AG04450 (cell line): ENCODE data around the gene TRAF2. TPM values are rescaled to one million over a fixed set of nuclear protein-coding genes. Genes with fewer than 3 reads are reported as not detected.

Source experiments
- CTCF ChIA-PET: fragments of 300-600, 350-600 bp; formaldehyde crosslinking; extraction: SDS; loops from one replicate; lab custom pipeline; 2022; ENCODE audit warnings: antibody characterized with exemption, inconsistent platforms; lab: Charles Lee
- POLR2A ChIA-PET: fragments of 350-600 bp; formaldehyde crosslinking; extraction: SDS; loops from one replicate; lab custom pipeline; 2021; ENCODE audit warnings: antibody characterized with exemption, inconsistent platforms; lab: Yijun Ruan, JAX
- DNase-seq: peaks from one replicate; pipeline ENCODE4 v3.0.0-alpha.2; 2011; ENCODE audit warnings: low read depth, low spot score
- H3K27ac ChIP-seq: one replicate; pipeline ENCODE4 v1.5.1; 2012; ENCODE audit warnings: low read depth, low read length, control low read depth
- H3K27me3 ChIP-seq: one replicate; pipeline ENCODE4 v1.6.0; 2012; ENCODE audit warnings: low read length; ENCODE audit not compliant: control insufficient read depth, insufficient read depth
- H3K4me3 ChIP-seq: 2 replicates; pipeline ENCODE4 v1.5.1; 2011; ENCODE audit warnings: mild to moderate bottlenecking, low read depth, low read length, control low read depth
- H3K9me3 ChIP-seq: 2 replicates; pipeline ENCODE4 v1.5.1; 2012; ENCODE audit warnings: low read length; ENCODE audit not compliant: control insufficient read depth, insufficient read depth
- polyA plus RNA-seq: library from polyadenylated mRNA; depleted of rRNA; stranded (reverse); fragments of >200 nt; gene quantifications from 2 replicates; pipeline ENCODE4 v1.2.3, GENCODE V29; 2011
- TF ChIP-seq, protein P1 (sequence below): IDR thresholded peaks from 2 replicates; pipeline ENCODE4 v1.5.1; 2011; ENCODE audit warnings: low read depth, low read length, control low read depth, inconsistent platforms

The TRAF2 gene
- polyA plus RNA-seq, 1 experiment, result 6.1 TPM

DNA sequence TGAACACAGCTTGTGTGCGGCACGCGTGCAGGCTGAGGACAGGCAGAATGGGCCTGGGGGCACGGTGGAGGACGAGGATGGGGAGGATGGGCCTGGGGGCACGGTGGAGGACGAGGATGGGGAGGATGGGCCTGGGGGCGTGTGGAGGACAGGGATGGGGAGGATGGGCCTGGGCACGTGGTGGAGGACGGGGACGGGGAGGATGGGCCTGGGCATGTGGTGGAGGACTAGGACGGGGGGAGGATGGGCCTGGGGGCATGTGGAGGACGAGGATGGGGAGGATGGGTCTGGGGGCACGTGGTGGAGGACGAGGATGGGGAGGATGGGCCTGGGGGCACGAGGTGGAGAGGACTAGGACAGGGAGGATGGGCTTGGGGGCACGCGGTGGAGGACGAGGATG lies 36.2 kb downstream of the TRAF2 start:
- no peak for DNase-seq
- Histone ChIP-seq H3K9me3 (no peaks in the 10 kb centered on the region; the same call in 1 of the 2 replicates), H3K27me3 (no peaks in the 10 kb centered on the region), H3K27ac (no peak overlapping the region), H3K4me3 (no peak overlapping the region)
- ChIA-PET POLR2A (no interaction called here), CTCF (no interaction called here)
- TF ChIP-seq, protein P1, sequence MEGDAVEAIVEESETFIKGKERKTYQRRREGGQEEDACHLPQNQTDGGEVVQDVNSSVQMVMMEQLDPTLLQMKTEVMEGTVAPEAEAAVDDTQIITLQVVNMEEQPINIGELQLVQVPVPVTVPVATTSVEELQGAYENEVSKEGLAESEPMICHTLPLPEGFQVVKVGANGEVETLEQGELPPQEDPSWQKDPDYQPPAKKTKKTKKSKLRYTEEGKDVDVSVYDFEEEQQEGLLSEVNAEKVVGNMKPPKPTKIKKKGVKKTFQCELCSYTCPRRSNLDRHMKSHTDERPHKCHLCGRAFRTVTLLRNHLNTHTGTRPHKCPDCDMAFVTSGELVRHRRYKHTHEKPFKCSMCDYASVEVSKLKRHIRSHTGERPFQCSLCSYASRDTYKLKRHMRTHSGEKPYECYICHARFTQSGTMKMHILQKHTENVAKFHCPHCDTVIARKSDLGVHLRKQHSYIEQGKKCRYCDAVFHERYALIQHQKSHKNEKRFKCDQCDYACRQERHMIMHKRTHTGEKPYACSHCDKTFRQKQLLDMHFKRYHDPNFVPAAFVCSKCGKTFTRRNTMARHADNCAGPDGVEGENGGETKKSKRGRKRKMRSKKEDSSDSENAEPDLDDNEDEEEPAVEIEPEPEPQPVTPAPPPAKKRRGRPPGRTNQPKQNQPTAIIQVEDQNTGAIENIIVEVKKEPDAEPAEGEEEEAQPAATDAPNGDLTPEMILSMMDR, result no peak

DNA sequence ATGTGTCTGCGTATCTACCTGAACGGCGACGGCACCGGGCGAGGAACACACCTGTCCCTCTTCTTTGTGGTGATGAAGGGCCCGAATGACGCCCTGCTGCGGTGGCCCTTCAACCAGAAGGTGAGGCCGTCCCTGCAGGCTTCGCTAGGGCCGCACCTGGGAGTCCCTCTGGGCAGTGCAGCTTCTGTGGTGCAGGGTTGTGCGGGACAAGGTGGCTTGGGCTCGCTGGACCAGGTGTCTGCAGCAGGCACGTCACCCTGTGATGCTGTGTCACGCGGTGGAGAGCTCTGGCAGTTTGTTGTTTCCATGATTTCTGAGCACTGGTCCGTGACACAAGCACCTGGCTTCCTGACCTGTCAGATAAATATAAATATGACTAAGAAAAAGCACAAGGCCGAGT lies 37.6 kb downstream of the TRAF2 start:
- DNase-seq, result no peak
- TF ChIP-seq, protein P1, result no peak
- H3K9me3 ChIP-seq, result no peaks in the 10 kb centered on the region; the same call in 1 of the 2 replicates
- H3K27ac ChIP-seq, result no peak overlapping the region
- no peaks in the 10 kb centered on the region for H3K27me3 ChIP-seq
- ChIA-PET POLR2A (no interaction called here), CTCF (no interaction called here)
- no peak overlapping the region for H3K4me3 ChIP-seq

DNA sequence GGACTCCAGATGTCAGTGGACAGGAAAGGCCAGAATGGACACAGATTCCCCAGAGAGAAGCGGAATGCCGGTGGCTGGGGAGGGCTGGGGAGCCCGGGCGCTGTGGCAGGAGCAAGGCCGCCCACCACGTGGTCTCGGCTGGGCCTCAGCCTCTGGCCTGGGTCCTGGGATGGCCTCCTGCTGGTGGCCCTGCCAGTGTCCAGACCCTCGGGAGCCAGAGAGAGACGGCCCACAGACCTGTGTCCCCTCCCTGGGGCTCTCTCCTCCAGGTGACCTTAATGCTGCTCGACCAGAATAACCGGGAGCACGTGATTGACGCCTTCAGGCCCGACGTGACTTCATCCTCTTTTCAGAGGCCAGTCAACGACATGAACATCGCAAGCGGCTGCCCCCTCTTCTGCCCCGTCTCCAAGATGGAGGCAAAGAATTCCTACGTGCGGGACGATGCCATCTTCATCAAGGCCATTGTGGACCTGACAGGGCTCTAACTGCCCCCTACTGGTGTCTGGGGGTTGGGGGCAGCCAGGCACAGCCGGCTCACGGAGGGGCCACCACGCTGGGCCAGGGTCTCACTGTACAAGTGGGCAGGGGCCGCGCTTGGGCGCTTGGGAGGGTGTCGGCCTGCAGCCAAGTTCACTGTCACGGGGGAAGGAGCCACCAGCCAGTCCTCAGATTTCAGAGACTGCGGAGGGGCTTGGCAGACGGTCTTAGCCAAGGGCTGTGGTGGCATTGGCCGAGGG lies 39.3 kb downstream of the TRAF2 start:
- DNase-seq, result no peak
- POLR2A ChIA-PET, result interaction anchor here (0.5 kb wide), 1 partner anchor 103 kb away, joined by 5 read pairs; no protein-coding TSS in a partner anchor
- H3K4me3 ChIP-seq, result no peak overlapping the region
- H3K27me3 ChIP-seq, result no peaks in the 10 kb centered on the region
- TF ChIP-seq, protein P1, result no peak
- no peak overlapping the region for H3K27ac ChIP-seq
- H3K9me3 ChIP-seq, result no peaks in the 10 kb centered on the region; the same call in 1 of the 2 replicates
- CTCF ChIA-PET, result interaction anchor here (1.4 kb wide), 1 partner anchor 138 kb away, joined by 3 read pairs; no protein-coding TSS in a partner anchor

DNA sequence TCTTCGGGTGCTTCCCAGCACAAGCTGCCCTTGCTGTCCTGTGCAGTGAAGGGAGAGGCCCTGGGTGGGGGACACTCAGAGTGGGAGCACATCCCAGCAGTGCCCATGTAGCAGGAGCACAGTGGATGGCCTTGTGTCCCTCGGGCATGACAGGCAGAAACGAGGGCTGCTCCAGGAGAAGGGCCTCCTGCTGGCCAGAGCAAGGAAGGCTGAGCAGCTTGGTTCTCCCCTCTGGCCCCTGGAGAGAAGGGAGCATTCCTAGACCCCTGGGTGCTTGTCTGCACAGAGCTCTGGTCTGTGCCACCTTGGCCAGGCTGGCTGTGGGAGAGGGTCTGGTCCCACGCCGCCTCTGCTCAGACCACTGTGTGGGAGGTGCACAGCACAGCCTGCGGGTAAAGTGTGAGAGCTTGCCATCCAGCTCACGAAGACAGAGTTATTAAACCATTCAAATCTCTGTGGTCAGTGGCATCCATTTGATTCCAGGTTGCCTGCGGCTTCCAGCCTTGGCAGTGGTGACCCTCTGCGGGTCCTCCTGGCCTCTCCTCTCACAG lies 39.9 kb downstream of the TRAF2 start:
- DNase-seq, result no peak
- POLR2A ChIA-PET, result interaction anchor here (0.5 kb wide), 1 partner anchor 104 kb away, joined by 5 read pairs; no protein-coding TSS in a partner anchor
- no peak overlapping the region for H3K27ac ChIP-seq
- CTCF ChIA-PET, result interaction anchor here (1.4 kb wide), 1 partner anchor 139 kb away, joined by 3 read pairs; no protein-coding TSS in a partner anchor
- no peaks in the 10 kb centered on the region; the same call in 1 of the 2 replicates for H3K9me3 ChIP-seq
- no peak overlapping the region for H3K4me3 ChIP-seq
- no peaks in the 10 kb centered on the region for H3K27me3 ChIP-seq
- TF ChIP-seq, protein P1, result no peak; the same call in 1 of the 2 replicates

DNA sequence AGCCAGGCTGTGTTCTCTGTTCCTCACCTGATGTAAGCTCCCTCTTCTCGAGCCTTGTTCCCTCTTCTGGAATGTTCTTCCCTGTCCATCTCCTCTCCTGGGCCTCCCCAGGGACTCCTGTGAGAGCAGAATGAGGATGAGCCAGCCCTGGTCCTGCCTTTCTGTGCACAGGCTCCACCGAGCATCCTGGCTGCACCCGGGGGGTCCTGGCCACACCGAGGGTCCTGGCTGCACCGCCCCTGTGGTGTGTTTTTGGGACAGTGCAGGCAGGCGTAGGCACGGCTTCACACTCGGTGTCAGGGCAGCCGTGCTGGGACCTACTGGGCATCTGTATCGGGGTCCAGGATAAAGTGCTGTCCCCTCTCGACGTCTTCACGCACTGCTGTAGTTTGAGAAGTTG lies 40.4 kb downstream of the TRAF2 start:
- H3K9me3 ChIP-seq, result no peaks in the 10 kb centered on the region; the same call in 1 of the 2 replicates
- no peak for DNase-seq
- ChIA-PET CTCF (interaction anchor here (1.4 kb wide), 1 partner anchor 139 kb away, joined by 3 read pairs; no protein-coding TSS in a partner anchor), POLR2A (no interaction called here)
- TF ChIP-seq, protein P1, result no peak
- H3K4me3 ChIP-seq, result no peak overlapping the region
- no peaks in the 10 kb centered on the region for H3K27me3 ChIP-seq
- no peak overlapping the region for H3K27ac ChIP-seq
